Measurements from ENCODE around the gene NEK1.

GRCh38 chr4:169439244-169439643, 173.1 kb downstream of the NEK1 start:
- TF ChIP-seq, protein P1, sequence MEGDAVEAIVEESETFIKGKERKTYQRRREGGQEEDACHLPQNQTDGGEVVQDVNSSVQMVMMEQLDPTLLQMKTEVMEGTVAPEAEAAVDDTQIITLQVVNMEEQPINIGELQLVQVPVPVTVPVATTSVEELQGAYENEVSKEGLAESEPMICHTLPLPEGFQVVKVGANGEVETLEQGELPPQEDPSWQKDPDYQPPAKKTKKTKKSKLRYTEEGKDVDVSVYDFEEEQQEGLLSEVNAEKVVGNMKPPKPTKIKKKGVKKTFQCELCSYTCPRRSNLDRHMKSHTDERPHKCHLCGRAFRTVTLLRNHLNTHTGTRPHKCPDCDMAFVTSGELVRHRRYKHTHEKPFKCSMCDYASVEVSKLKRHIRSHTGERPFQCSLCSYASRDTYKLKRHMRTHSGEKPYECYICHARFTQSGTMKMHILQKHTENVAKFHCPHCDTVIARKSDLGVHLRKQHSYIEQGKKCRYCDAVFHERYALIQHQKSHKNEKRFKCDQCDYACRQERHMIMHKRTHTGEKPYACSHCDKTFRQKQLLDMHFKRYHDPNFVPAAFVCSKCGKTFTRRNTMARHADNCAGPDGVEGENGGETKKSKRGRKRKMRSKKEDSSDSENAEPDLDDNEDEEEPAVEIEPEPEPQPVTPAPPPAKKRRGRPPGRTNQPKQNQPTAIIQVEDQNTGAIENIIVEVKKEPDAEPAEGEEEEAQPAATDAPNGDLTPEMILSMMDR (IDR thresholded peaks at IDR 0.05): no peak
- TF ChIP-seq POLR2A (IDR thresholded peaks at IDR 0.05): no peak

Measured in uterus (tissue), 2 donors.